Activated CD8-positive, alpha-beta memory T cell treated with anti-CD3 and anti-CD28 coated beads, Interleukin-2, amount 10 ng/mL, durations not matched to agents 7 days and 5 days (primary cell): ENCODE results near the gene SLC23A2. TPM values are rescaled to one million over a fixed set of nuclear protein-coding genes. Genes with fewer than 3 reads are reported as not detected.
"Not testable (repeated sequence)": the region's sequence is repeated elsewhere in the genome, so short reads cannot be mapped to it uniquely, and the experiment has no call there.

Experiments used
- ATAC-seq: fragments of 150-1000 bp; cut with Tn5 transposase; one replicate; pipeline ENCODE4 v1.10.0; 2021; ENCODE audit warnings: moderate library complexity
- CTCF ChIA-PET: fragments of 350-600 bp; sonication (Branson Sonifier 250); formaldehyde crosslinking; loops from one replicate; lab custom pipeline; 2021; ENCODE audit warnings: antibody characterized with exemption; lab: Charles Lee
- DNase-seq: peaks from one replicate; pipeline ENCODE4 v3.0.0-alpha.2; 2020
- H3K27ac Mint-ChIP-seq: one replicate; pipeline ENCODE4 v1.8.0; 2021; ENCODE audit warnings: mild to moderate bottlenecking, mixed read lengths
- H3K27me3 Mint-ChIP-seq: one replicate; pipeline ENCODE4 v1.8.0; 2021; ENCODE audit warnings: mixed read lengths
- H3K36me3 Mint-ChIP-seq: one replicate; pipeline ENCODE4 v1.8.0; 2021; ENCODE audit warnings: mild to moderate bottlenecking, mixed read lengths
- H3K4me1 Mint-ChIP-seq: one replicate; pipeline ENCODE4 v1.8.0; 2021; ENCODE audit warnings: mixed read lengths
- H3K4me3 Mint-ChIP-seq: one replicate; pipeline ENCODE4 v1.8.0; 2021; ENCODE audit warnings: mild to moderate bottlenecking, moderate library complexity, mixed read lengths
- H3K9me3 Mint-ChIP-seq: one replicate; pipeline ENCODE4 v1.8.0; 2022; ENCODE audit warnings: low read depth, mixed read lengths
- total RNA-seq, 2 experiments: library from RNA; stranded (reverse); gene quantifications; one replicate each; pipeline ENCODE4 v1.2.3, GENCODE V29; 2021

The SLC23A2 gene
- total RNA-seq, 2 experiments from 2014 or later = 16.1 to 16.5 TPM

GRCh38 chr20:5030348-5031205 is 29.3 kb upstream of the SLC23A2 start:
- DNase-seq (no peak), ATAC-seq (no peak)
- no peaks in the 10 kb centered on the region for H3K9me3 Mint-ChIP-seq
- no peak overlapping the region for H3K27ac Mint-ChIP-seq
- no peaks in the 10 kb centered on the region for H3K36me3 Mint-ChIP-seq
- H3K27me3 Mint-ChIP-seq = peaks cover 4% of the 10 kb centered on the region
- no peak overlapping the region for H3K4me3 Mint-ChIP-seq
- no peaks in the 10 kb centered on the region for H3K4me1 Mint-ChIP-seq
- CTCF ChIA-PET = interaction anchor here (1.0 to 1.6 kb wide), 2 partner anchors 25 to 70 kb away, joined by 3 to 5 read pairs; no protein-coding TSS in a partner anchor

GRCh38 chr20:5028258-5029059 is 27.1 kb upstream of the SLC23A2 start:
- DNase-seq, H3K4me1 Mint-ChIP-seq, CTCF ChIA-PET, H3K27ac Mint-ChIP-seq, H3K9me3 Mint-ChIP-seq, H3K4me3 Mint-ChIP-seq, H3K27me3 Mint-ChIP-seq, H3K36me3 Mint-ChIP-seq, ATAC-seq: not testable (repeated sequence)

GRCh38 chr20:5024982-5025381 is 23.7 kb upstream of the SLC23A2 start:
- DNase-seq = no peak
- CTCF ChIA-PET = no interaction called here
- H3K9me3 Mint-ChIP-seq = no peaks in the 10 kb centered on the region

GRCh38 chr20:5024103-5024502 is 22.8 kb upstream of the SLC23A2 start:
- Mint-ChIP-seq H3K4me3 (no peak overlapping the region), H3K27ac (no peak overlapping the region), H3K4me1 (no peaks in the 10 kb centered on the region), H3K27me3 (no peaks in the 10 kb centered on the region), H3K36me3 (no peaks in the 10 kb centered on the region), H3K9me3 (no peaks in the 10 kb centered on the region)
- CTCF ChIA-PET = interaction anchor here (0.7 to 0.9 kb wide), 3 partner anchors 12 to 168 kb away, joined by 3 to 4 read pairs (median 3); no protein-coding TSS in a partner anchor
- DNase-seq (no peak), ATAC-seq (no peak)

More at GRCh38 chr20:5024982-5025381, 23.7 kb upstream of the SLC23A2 start:
- Mint-ChIP-seq H3K4me1 (no peaks in the 10 kb centered on the region), H3K27me3 (no peaks in the 10 kb centered on the region), H3K36me3 (no peaks in the 10 kb centered on the region), H3K27ac (no peak overlapping the region), H3K4me3 (no peak overlapping the region)
- ATAC-seq = no peak

- H3K36me3 Mint-ChIP-seq, H3K4me1 Mint-ChIP-seq, ATAC-seq, H3K9me3 Mint-ChIP-seq, H3K4me3 Mint-ChIP-seq, H3K27me3 Mint-ChIP-seq, H3K27ac Mint-ChIP-seq, DNase-seq: not testable (repeated sequence)
- CTCF ChIA-PET = interaction anchor here (0.7 kb wide), 2 partner anchors 34 to 666 kb away, joined by 3 read pairs; no protein-coding TSS in a partner anchor
Observed at GRCh38 chr20:5023171-5023570, 21.9 kb upstream of the SLC23A2 start.

GRCh38 chr20:5020760-5021159 is 19.4 kb upstream of the SLC23A2 start:
- Mint-ChIP-seq H3K9me3 (no peaks in the 10 kb centered on the region), H3K27me3 (no peaks in the 10 kb centered on the region), H3K27ac (no peak overlapping the region), H3K4me3 (no peak overlapping the region), H3K36me3 (no peaks in the 10 kb centered on the region), H3K4me1 (no peaks in the 10 kb centered on the region)
- no peak for DNase-seq
- CTCF ChIA-PET = no interaction called here
- ATAC-seq = no peak

GRCh38 chr20:5013682-5014447 is 12.6 kb upstream of the SLC23A2 start:
- CTCF ChIA-PET = interaction anchor here (0.9 kb wide), 1 partner anchor 41 kb away, joined by 3 read pairs; no protein-coding TSS in a partner anchor
- H3K27ac Mint-ChIP-seq = no peak overlapping the region
- no peaks in the 10 kb centered on the region for H3K36me3 Mint-ChIP-seq
- DNase-seq (no peak), ATAC-seq (no peak)
- H3K4me1 Mint-ChIP-seq = peaks cover 7% of the 10 kb centered on the region
- no peaks in the 10 kb centered on the region for H3K27me3 Mint-ChIP-seq
- no peak overlapping the region for H3K4me3 Mint-ChIP-seq
- H3K9me3 Mint-ChIP-seq = no peaks in the 10 kb centered on the region

GRCh38 chr20:5008759-5009158 is 7.4 kb upstream of the SLC23A2 start:
- CTCF ChIA-PET = interaction anchor here (0.8 kb wide), 1 partner anchor 48 kb away, joined by 4 read pairs; no protein-coding TSS in a partner anchor
- no peak overlapping the region for H3K27ac Mint-ChIP-seq
- peaks cover 14% of the 10 kb centered on the region for H3K4me1 Mint-ChIP-seq
- no peaks in the 10 kb centered on the region for H3K9me3 Mint-ChIP-seq
- H3K36me3 Mint-ChIP-seq = no peaks in the 10 kb centered on the region
- DNase-seq (no peak), ATAC-seq (no peak)
- no peak overlapping the region for H3K4me3 Mint-ChIP-seq
- H3K27me3 Mint-ChIP-seq = no peaks in the 10 kb centered on the region

- CTCF ChIA-PET = interaction anchor here (1.0 kb wide), 1 partner anchor 246 kb away, joined by 4 read pairs; no protein-coding TSS in a partner anchor
- peaks cover 8% of the 10 kb centered on the region for H3K27me3 Mint-ChIP-seq
- peaks cover 2% of the 10 kb centered on the region for H3K36me3 Mint-ChIP-seq
- no peaks in the 10 kb centered on the region for H3K9me3 Mint-ChIP-seq
- H3K4me1 Mint-ChIP-seq = peaks cover 18% of the 10 kb centered on the region
- H3K27ac Mint-ChIP-seq = no peak overlapping the region
- no peak overlapping the region for H3K4me3 Mint-ChIP-seq
- ATAC-seq = no peak
- no peak for DNase-seq
Observed at GRCh38 chr20:5005326-5005725, 4.0 kb upstream of the SLC23A2 start.

- H3K9me3 Mint-ChIP-seq, H3K36me3 Mint-ChIP-seq, DNase-seq, H3K27me3 Mint-ChIP-seq, H3K4me3 Mint-ChIP-seq, H3K27ac Mint-ChIP-seq, ATAC-seq: not testable (repeated sequence)
- H3K4me1 Mint-ChIP-seq = peaks cover 22% of the 10 kb centered on the region
- CTCF ChIA-PET = interaction anchor here (1.0 kb wide), 1 partner anchor 246 kb away, joined by 4 read pairs; no protein-coding TSS in a partner anchor
Observed at GRCh38 chr20:5004825-5005224, 3.5 kb upstream of the SLC23A2 start.

- ATAC-seq (no peak), DNase-seq (no peak)
- H3K27me3 Mint-ChIP-seq = peaks cover 8% of the 10 kb centered on the region
- CTCF ChIA-PET = no interaction called here
- peaks cover 4% of the 10 kb centered on the region for H3K36me3 Mint-ChIP-seq
- no peaks in the 10 kb centered on the region for H3K9me3 Mint-ChIP-seq
- H3K27ac Mint-ChIP-seq = no peak overlapping the region
- H3K4me3 Mint-ChIP-seq = no peak overlapping the region
- H3K4me1 Mint-ChIP-seq = peaks cover 22% of the 10 kb centered on the region
Observed at GRCh38 chr20:5003626-5004025, 2.3 kb upstream of the SLC23A2 start.

GRCh38 chr20:5002077-5002413 is 735 bp upstream of the SLC23A2 start:
- Mint-ChIP-seq H3K9me3 (no peaks in the 10 kb centered on the region), H3K4me3 (peak overlapping the region; percentile 82), H3K27ac (no peak overlapping the region), H3K4me1 (peaks cover 24% of the 10 kb centered on the region), H3K36me3 (peaks cover 4% of the 10 kb centered on the region), H3K27me3 (peaks cover 8% of the 10 kb centered on the region)
- ATAC-seq = no peak
- CTCF ChIA-PET = no interaction called here
- no peak for DNase-seq
